B cell (primary cell): Measurements from ENCODE around the gene MED16.

ENCODE experiments used
- CTCF ChIP-seq: fragments of 200-600 bp; IDR thresholded peaks from one replicate; pipeline ENCODE4 v1.8.0; 2022; ENCODE audit warnings: antibody characterized with exemption, mild to moderate bottlenecking
- EZH2 ChIP-seq: IDR thresholded peaks from 2 replicates; pipeline ENCODE4 v1.6.1; 2012; ENCODE audit warnings: borderline replicate concordance, low read depth, mild to moderate bottlenecking, moderate library complexity, low read length; ENCODE audit not compliant: insufficient read depth, poor library complexity, severe bottlenecking

GRCh38 chr19:873561-874041, 19.4 kb downstream of the MED16 start:
- TF ChIP-seq CTCF (no peak), EZH2 (no peak)
